CD4-positive, alpha-beta T cell treated with Interleukin-10 for 1 hour (primary cell): ENCODE results near the gene KLHL14.
"Not testable (repeated sequence)": the region's sequence is repeated elsewhere in the genome, so short reads cannot be mapped to it uniquely, and the experiment has no call there.

Experiments
- DNase-seq: peaks from one replicate; pipeline ENCODE4 v3.0.0-alpha.2; 2020

KLHL14 gene, protein sequence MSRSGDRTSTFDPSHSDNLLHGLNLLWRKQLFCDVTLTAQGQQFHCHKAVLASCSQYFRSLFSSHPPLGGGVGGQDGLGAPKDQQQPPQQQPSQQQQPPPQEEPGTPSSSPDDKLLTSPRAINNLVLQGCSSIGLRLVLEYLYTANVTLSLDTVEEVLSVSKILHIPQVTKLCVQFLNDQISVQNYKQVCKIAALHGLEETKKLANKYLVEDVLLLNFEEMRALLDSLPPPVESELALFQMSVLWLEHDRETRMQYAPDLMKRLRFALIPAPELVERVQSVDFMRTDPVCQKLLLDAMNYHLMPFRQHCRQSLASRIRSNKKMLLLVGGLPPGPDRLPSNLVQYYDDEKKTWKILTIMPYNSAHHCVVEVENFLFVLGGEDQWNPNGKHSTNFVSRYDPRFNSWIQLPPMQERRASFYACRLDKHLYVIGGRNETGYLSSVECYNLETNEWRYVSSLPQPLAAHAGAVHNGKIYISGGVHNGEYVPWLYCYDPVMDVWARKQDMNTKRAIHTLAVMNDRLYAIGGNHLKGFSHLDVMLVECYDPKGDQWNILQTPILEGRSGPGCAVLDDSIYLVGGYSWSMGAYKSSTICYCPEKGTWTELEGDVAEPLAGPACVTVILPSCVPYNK

DNA sequence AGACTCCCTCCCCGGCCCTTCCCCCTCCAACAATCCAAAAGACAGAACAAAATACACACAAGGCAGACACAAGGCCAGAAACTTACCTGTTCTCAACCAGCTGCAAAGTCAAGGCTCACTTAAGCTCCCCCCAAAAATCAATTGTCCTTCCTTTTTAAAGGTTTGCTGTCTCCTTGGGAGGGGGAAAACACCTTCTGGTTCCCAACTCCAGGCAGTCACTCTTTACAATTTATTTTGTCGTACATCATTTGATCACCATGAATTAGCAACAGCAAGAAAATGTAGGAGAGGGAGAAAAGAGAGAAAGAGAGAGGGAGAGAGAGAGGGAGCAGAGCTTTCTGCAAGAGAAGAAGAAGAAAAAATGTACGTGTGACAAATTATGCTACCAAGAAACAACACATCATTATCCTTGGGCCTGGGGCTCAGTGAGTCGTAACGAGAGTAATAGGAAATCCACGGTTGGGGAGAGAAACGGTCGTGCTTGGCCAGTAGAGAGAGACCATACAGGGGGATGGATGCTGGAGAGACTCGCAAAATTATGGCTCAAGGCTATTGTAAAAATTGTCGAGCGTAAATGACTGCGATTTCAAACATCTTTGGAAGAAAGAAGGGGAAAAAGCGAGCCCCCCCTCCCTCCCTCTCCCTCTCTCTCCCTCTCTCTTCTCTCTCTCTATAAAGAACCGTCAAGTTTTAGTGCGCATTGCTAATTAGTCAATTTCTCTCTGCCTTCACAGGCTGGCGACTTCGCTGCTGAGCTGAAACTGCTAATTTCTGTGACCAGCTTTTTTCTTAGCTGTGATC, at the start of gene KLHL14:
TSS of gene KLHL14 (minus strand) at position 443 of the 801 bp plus-strand sequence. CDS start 2,432 bp downstream, outside the sequence.
- no peak for DNase-seq

DNA sequence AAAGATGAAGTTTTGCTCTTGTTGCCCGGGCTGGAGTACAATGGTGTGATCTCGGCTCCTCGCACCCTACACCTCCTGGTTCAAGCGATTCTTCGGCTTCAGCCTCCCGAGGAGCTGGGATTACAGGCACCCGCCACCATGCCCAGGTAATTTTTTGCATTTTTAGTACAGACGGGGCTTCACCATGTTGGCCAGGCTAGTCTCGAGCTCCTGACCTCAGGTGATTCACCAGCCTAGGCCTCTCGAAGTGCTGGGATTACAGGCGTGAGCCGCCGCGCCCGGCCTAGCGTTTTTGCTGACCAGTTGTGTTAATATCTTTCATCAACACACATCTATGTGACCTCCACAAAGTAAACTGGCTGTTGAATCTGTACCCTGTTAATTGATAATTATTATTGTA, 49.4 kb upstream of the KLHL14 start:
- DNase-seq: no peak

DNA sequence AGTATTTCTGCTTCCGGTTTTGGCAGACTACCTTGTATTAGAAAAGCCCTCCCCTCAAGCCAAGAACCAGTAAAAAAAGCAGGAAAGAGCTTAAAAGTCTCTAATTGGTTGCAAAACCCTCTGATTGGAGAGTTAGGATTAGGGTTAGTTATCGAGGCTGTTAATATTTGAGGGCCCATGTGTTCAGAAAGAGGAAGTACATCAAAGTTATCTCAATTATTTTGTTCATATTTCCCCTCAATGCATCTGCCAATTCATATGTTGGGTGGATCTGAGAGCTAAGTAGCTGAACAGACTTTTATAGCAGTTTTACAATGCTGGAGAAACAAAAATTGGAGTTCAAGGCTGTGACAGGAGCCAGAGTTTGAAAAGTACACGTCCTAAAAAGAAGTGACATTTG, 43.1 kb upstream of the KLHL14 start:
- no peak for DNase-seq

DNA sequence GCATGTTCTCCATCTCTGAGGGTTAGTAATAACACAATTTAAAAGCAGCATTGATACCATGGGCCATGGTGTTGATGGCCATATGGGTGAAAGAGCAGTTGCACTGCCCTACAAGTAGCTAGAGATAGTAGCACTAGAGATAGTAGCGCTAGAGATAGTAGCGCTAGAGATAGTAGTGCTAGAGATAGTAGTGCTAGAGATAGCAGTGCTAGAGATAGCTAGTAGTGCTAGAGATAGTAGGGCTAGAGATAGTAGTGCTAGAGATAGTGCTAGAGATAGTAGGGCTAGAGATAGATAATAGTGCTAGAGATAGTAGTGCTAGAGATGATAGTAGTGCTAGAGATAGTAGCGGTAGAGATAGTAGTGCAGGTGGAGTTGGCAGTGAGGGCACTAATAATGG, 39.5 kb upstream of the KLHL14 start:
- no peak for DNase-seq

DNA sequence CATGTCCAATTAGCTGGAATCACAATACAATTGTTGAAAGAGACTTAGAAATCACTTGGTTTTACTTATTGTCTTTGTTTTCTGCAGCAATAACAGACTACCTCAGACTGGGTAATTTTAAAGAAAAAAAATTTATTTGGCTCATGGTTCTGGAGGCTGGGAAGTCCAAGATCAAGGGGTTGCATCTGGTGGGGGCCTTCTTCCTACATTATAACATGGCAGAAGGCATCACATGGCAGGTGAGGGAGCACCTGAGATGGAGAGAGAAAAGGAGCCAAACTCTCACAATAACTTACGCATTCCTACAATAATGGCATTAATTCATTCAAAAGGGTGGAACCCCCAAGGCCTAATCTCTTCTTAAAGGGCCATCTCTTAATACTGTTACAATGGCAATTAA, 37.5 kb upstream of the KLHL14 start:
- no peak for DNase-seq

DNA sequence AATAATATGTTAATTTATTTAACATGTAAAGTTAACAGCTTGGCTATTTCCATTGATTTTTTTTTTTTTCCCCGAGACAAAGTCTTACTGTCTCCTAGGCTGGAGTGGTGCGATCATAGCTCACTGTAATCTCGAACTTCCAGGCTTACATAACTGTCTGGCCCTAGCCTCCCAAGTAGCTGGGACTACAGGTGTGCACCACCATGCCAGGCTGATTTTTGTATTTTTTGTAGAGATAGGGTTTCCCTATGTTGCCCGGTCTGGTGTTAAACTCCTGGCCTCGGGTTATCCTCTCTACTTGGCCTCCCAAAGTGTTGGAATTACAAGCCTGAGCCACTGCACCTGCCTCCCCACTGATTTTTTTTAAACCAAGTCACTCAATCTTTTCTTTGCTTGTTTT, 32.5 kb upstream of the KLHL14 start:
- no peak for DNase-seq

DNA sequence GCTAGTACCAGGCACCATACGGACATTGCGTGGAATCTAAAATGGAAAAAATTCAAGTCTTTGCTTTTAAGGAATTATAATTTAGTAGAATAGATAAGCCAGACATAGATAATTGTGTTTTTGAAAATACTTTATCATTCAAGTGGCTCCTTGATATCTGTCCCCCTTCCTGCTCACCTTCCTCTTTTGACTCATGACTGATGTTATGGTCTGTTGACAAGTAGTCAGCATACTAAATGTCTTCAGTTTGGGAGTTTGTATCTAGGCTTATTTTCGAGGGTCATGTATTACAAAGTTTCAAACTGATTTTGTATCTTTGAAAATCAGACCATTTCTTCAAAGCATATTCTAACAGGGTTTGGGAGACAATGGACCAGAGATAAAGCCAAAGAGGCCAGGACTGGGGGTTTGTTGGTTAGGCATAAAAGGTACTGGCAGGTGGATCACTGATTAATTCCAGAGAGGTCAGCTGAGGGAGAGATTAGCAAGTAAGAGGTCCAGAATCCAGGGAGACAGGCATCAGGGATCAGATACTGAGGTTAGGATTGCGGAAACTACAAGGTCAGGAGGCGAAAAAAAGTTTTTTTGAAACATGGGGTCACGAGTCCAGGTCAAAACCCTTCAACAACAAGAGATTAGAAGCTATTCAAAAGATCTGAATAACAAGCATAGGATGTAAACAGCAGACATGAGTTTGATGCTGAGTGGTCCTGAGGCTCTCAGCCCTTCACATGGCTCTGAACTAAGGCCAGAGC, 31.5 kb upstream of the KLHL14 start:
- no peak for DNase-seq

DNA sequence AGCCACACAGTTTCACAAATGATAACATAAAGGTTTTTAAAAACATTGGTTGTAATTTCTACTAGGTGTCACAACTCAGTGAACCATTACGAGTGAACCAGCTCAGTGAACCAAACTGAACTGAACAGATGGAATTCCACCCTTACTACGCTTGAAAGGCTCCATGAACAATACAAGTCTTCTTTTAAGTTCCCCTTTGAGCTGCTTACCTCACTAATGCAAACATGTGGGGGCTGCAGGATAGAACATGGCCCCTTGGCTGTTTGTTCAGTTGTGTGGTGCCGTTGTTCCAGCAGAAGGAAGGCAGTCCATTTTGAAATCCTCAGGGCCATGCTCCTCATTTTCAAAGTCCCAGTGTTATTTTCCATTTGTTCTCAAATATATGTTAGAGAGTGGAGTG, 30.7 kb upstream of the KLHL14 start:
- DNase-seq: no peak

DNA sequence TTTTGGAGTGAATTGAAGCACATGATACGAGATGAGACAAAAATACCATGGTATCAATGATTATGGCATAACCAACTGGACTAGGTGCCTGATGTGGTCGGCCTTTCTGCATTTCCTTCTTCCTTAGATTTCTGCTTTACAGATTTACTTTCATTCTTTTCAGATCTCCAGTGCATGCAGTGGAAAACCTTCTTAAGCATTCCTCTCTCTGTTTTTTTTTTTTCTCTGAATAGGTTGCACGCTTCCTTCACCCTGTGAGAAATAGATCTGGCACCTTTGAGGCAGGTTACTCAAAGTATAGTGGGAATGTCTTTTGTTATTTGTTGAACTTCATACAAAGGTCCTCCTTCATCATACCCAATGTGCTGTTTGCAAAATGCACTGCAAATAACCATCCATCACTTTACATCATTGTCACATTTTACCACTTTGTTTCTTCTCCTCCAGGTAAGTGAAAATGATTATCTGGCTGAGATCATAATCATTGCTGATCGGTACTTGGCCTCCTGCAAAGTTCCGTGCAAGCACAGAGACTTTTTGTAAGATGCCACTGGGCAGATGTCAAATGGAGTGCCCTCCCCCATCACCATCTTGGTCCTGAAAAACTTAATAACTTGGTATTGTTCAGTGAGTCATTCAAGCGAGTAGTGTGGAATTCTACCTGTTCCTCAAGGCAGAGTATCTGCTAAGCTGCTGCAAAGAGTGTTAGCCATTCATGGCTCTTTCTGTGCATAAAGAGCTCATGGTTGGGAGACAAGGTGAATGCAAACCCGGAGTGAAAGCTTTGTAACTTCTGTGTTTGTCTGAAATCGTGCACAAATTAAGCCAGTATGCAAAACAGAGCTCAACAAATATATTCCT, 30.0 kb upstream of the KLHL14 start:
- DNase-seq: no peak

DNA sequence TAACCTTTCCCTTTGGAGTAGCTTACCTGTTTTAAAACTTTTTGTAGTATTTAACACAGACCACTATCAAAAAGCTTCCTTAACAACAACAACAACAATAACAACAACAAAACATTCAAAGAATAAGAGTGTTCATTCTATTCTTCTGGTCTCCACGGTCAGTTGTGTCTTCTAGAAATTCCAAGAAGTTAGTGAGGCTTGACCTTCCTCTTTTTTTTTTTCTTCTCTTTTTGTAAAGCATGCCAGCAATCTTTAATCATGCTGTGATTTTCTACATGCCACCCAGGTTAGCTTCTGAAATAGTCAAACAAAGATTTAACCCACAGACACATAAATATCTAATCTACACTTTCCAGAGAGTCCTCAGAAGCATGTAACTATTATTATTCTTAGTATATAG, 28.4 kb upstream of the KLHL14 start:
- no peak for DNase-seq

DNA sequence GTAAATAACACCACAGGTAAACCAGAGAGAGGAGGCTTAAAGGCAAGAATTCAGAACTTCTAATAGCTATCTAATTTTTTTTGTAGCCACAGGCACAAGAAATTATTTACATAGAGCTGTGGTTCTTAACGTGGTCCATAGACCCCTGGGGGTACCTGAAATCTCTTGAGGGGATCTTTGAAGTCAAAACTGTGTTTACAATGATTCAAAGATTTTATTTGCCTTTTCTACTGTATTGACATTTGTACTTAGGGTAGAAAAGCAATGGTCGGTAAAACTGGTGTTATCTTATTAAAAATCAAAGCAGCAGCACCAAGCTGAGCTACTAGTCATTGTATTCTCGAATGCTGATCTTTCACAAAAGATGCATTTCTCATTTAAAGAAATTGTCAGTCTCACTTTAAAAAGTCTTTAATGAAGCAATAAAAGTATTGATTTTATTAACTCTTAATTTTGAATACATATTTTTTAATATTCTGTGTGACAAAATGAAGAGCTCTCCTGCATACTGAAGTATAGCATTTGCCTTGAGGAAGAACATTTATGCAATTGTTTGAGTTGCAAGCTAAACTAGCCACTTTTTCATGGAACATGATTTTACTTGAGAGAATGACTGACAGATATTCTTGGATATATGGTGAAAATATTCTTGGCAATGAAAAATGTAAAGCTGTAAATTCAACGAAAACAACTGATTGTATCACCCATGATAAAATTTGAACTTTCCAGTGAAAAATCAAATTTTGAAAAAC, 25.6 kb upstream of the KLHL14 start:
- DNase-seq: no peak

DNA sequence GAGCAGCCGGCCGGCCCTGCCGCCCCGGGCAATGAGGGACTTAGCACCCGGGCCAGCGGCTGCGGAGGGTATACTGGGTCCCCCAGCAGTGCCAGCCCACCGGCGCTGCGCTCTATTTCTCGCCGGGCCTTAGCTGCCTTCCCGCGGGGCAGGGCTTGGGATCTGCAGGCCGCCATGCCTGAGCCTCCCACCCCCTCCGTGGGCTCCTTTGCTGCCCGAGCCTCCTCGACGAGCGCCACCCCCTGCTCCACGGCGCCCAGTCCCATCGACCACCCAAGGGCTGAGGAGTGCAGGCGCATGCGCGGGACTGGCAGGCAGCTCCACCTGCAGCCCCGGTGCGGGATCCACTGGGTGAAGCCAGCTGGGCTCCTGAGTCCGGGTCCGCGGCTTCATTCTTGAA, 21.8 kb upstream of the KLHL14 start:
- not testable (repeated sequence) for DNase-seq

DNA sequence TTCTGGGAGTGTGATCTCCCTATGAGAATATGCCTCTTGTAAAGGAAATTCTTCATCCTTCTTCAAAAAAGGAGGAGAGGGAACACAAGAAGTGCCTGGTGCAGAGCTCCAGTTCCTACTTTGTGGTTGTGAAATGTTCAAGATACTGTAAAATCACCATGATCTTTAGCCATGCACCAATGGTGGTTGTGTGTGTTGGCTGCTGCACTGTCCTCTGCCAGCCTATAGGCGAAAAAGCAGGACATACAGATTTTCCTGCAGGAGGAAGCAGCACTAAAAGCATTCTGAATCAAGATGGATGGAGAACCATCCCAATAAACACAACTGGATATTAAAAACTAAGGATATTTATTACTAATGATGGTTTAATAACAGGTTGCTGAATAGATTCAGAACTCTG, 6.2 kb upstream of the KLHL14 start:
- DNase-seq: no peak

DNA sequence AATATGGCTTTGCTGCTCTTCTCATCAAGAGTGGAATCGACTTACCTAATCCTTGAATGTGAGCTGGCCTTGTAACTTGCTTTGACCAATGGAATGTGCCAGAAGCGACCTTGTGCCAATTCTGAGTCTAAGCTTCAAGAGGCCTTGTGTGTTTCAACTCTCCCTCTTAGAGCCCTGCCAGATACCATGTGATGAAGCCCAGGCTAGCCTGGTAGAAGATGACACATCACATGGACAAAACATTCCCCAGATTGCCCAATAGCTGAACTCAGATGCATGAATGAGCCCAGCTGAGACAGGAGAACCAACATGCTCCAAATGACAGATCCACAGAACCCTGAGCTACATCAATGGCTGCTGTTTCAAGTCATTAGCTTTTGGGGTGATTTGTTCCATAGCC, 4.2 kb upstream of the KLHL14 start:
- DNase-seq: no peak

DNA sequence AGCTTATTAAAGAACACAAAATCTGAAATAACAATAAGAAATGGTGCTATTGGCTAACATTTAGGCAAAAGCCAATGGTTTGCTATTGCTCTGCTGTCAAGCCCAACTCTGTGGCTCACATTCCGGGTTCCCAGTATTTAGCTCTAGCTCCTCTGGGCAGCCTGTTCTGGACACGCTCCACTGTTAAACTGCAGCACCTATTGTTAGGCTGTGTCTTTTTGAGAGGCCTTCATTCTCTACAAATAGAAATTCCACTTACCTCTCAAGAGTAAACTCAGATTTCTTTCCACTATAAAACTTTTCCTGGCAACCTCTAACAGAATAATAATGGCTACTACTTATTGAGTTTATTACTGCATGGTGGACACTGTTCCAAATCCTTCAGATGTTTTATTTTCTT, 3.7 kb upstream of the KLHL14 start:
- no peak for DNase-seq

DNA sequence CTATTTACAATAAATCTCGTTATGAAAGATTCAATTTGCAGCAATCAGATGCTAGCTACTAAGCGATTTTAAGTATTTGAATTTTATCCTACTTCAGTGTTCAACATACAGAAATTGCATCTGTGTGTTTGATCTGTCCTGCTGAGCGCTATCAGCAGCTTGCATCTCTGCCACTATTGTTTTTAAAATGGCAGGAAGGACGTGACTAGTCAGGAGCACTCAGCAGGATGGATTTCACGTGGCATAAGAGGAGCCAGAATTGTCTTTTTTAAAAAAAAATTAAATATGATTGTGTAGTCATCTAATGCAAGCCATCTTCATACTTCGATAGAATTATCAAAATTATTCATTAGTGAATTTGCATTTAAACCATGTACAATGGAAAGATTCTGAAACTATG, 2.8 kb upstream of the KLHL14 start:
- no peak for DNase-seq

DNA sequence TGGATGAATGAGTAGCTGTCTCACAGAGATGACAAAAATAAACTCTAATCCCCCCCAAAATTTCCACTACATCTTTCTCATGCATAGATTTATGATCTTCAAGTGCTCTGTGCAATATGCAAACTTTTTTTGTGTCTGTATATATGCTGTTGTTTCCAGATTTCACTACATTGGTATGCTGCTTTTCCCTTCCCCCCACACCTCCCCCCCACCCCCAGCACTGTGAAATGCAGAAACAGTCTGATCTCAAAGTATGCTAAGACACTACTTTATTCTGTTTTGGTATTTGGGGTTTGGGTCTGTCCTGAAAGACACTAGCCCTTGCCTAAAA, 524 bp upstream of the KLHL14 start:
- no peak for DNase-seq

DNA sequence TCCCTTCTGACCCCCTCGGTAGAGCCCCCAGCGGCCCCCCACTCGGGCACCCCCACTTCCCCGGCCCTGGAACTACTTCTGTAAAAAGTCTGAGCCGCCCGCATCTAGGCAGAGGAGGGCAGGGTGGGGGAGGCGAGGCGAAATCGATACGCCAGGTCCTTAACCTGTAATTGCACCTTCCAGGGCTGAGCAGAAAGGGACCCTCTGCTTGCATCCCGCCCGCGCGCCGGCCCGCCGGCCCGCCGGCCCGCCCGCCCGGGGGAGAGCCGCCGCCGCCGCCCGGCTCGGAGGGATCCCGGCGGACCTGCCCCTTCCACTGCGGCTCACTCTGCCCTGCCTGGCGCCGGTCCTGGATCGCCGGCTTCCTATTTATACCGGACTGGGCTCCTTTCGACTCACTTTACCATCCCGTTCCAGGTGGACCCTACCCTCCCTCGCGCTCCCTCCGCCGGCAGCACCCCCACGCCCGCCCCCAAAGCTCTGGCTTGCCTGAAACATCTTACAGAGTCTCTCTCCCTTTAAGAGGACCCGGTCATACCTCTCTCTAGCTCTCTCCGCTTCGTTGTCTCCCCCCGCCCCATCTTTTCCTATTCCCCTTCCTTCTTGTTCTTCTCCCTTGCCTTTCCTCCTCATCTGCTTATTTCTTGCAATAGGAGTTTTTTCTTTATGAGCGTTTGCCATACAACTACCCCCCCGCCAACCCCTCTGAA, 797 bp downstream of the KLHL14 start:
- no peak for DNase-seq

DNA sequence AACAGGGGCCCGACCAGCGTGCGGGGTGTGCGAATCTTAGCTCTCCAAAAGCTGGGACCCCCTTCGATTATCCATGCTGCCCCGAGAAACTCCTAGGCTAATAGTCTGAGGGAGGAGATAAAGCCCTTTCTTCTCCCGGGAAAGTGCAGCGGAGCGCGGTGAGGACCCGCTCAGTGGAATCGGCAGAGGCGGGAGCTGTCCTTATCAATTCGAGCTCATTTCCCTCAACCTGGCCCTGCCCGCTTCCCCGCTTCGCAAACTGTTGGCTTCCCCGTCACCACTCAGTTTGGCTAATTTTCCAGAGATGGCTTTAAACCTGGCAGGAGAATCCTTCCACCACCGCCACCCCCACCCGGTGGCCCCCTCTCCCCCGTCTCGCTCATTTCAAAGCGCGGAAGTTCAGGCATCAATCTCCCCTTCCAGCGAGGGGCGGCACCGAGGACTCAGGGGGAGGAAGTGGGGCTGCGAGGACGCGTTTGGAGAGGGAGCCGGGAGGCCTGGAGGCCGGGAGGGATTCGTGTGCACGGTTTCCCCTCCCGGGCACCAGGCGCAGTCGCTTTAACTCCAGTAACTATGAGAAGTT, 1.6 kb downstream of the KLHL14 start:
- no peak for DNase-seq

DNA sequence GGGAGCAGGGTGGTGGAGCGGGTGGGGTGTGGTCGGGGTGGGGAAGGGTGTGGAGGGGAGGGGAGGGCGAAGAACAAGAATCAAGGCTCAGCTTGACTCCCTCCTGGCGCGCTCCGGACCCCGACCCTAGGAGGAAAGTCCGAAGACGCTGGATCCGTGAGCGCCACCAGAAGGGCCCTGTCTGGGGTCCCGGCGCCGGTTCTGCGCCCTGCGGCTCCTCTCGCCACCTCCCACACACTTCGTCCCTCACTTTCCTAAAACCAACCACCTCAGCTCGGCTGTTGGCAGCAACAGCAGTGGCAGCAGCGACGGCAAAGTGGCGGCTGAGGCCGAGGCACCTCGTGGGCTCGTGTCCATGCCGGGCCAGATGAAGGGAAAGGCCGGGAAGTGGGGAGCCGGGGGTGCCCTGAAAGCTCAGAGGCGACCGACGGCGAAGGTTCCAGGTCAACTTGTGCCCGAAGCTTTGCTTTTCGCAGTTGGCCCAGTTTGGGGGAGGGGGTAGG, 2.1 kb downstream of the KLHL14 start:
- DNase-seq: no peak
